Mononuclear cell (primary cell): ENCODE results near the gene PGAP6. TPM values are rescaled to one million over a fixed set of nuclear protein-coding genes. Genes with fewer than 3 reads are reported as not detected.

Experiments used
- H3K27me3 ChIP-seq: 2 replicates; pipeline ENCODE4 v1.6.0; 2011; ENCODE audit warnings: low read length, control low read depth; ENCODE audit not compliant: insufficient read depth
- H3K4me1 ChIP-seq: 2 replicates; pipeline ENCODE4 v1.5.1; 2011; ENCODE audit warnings: mild to moderate bottlenecking, low read length, control low read depth; ENCODE audit not compliant: insufficient read depth
- H3K4me3 ChIP-seq: 2 replicates; pipeline ENCODE4 v1.5.1; 2011; ENCODE audit warnings: mild to moderate bottlenecking, low read length, moderate library complexity
- H3K9me3 ChIP-seq: 2 replicates; pipeline ENCODE4 v1.5.1; 2011; ENCODE audit warnings: low read depth, mild to moderate bottlenecking, control low read depth, low read length
- total RNA-seq: library from RNA; depleted of rRNA; stranded (reverse); fragments of >200 nt; gene quantifications from one replicate; pipeline ENCODE4 v1.2.3, GENCODE V29; 2012

The PGAP6 gene
- total RNA-seq, 1 donor, result 24.8 TPM

DNA sequence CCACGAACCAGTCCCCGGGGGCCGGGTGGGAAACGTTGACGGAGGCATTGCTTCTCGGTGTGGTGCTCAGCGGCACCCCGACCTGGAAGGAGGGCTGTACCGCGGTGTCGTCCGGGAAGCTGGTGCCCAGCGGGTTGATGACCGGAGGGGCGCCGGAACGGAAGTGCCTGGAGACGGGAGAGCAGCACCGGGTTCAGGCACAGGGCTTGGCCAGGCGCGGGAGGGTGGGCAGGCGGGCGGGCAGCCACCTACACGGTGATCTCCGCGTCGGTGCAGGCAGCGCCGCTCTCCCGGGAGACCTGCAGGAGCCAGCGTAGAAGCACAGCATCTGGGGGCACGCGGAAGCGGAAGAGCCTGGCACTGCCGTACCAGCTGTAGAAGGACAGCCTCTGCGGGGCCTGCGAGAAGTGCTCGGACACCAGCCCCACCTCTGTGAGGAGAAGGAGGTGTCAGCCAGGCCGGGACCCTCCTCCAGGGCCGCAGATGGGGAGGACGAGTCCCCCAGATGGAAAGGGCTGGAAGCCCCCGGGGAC, 4.3 kb downstream of the PGAP6 start:
- Histone ChIP-seq H3K4me1 (peaks cover 20% of the 10 kb centered on the region), H3K27me3 (no peaks in the 10 kb centered on the region), H3K4me3 (no peak overlapping the region), H3K9me3 (no peaks in the 10 kb centered on the region)

DNA sequence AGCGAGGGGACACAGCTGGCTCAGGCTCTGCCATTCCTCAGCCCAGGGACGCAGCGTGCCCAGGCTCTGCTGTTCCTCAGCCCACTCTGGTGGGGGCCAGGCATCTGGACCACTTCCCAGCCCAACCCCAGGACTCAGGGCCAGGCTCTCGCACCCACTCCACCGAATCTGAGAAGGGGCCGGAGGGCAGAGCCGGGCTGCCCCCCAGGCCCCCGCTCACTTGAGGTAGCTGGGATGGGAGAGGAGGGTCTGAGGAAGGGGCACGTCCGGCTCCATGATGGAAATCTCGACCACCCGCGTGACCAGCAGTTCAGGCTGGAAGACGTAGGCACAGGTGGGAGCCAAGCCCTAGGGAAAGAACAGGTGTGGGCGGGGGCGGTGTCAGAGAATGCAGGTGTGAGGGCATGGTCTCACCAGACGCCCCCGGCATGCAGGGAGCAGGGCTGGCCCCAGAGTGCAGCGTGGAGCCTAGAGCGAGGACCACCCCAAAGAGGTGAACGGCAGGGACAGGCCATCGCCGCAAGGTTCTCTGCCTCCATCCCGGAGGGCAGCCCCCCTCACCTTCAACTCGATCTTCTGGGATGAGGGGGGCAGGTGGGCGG, 4.9 kb downstream of the PGAP6 start:
- peaks cover 18% of the 10 kb centered on the region for H3K4me1 ChIP-seq
- H3K27me3 ChIP-seq, result no peaks in the 10 kb centered on the region
- no peaks in the 10 kb centered on the region for H3K9me3 ChIP-seq
- no peak overlapping the region for H3K4me3 ChIP-seq

DNA sequence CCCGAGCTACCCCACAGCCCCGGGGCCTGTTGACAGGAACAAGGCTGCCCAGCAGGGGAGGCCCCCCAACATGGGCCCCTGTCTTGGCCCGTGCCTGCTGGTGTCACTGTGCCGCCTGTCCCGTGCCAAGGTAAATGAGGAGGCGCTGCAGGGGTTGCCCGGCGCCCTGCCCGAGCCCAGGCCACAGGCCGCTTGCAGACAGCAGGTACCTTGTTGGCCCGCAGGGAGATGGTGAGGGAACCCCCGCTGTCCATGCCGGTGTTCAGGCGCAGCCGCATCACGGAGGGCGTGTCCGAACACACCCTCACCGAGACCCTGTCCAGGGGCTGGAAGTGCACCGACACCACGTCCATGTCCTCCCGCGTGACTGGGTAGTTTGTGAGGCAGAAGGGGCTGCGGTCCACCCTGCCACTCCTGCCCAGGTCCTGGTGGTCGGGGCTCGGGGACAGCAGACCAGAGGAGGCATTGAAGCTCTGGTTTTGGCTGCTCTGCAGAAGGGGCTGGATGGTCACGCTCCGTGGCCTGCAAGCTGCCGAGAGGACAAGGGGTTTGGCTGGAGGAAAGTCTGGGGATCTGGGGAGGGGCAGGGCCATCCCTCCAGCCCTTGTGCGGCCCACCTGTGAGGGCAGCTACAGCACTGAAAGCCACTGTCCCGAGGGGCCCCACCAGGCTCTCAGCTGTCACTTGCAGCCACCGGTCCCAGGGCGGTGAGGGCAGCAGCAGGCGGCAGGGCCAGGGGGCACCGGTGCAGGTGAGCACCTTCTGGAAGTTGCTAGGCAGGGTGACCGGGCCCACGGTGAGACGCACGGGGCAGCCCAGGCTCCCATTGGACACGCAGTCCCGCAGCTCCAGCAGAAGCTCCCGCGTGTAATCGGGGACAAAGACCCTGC, 5.6 kb downstream of the PGAP6 start:
- no peak overlapping the region for H3K4me3 ChIP-seq
- H3K27me3 ChIP-seq, result no peaks in the 10 kb centered on the region
- no peaks in the 10 kb centered on the region for H3K9me3 ChIP-seq
- H3K4me1 ChIP-seq, result peaks cover 21% of the 10 kb centered on the region

DNA sequence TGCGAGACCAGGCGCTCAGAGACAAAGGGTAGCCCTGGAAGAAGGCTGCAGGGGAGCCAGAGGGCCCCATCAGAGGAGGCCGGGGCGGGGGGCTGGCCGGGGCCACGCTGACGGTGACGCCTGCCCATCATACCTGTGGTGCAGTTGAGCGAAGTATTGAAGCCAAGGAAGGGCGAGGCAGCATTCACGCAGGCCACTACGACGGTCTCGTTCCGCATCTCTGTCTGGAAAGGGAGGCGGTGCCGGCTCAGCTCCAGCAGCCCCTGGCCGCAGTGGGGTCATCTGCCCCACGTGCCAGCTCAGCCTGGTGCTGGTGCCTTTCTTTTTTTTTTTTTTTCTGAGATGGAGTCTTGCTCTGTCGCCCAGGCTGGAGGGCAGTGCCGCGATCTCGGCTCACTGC, 6.6 kb downstream of the PGAP6 start:
- H3K4me3 ChIP-seq, result no peak overlapping the region
- peaks cover 19% of the 10 kb centered on the region for H3K4me1 ChIP-seq
- no peaks in the 10 kb centered on the region for H3K27me3 ChIP-seq
- H3K9me3 ChIP-seq, result no peaks in the 10 kb centered on the region

DNA sequence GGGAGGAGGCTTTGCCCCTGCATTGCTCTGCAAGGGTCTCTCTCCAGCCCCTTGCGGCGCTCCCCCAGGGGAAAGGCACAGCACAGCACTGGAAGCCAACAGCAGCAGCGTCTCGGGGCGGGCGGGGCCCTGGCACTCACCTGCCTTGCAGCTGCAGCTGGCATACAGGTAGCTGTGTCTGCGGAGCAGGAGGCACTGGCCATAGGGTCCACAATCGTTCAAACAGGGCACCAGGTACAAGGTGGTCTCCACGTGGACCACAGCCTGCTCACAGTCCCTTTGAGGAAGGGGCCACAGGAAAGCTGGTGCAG, 7.2 kb downstream of the PGAP6 start:
- no peaks in the 10 kb centered on the region for H3K27me3 ChIP-seq
- H3K4me3 ChIP-seq, result no peak overlapping the region
- H3K4me1 ChIP-seq, result peaks cover 18% of the 10 kb centered on the region
- H3K9me3 ChIP-seq, result no peaks in the 10 kb centered on the region

DNA sequence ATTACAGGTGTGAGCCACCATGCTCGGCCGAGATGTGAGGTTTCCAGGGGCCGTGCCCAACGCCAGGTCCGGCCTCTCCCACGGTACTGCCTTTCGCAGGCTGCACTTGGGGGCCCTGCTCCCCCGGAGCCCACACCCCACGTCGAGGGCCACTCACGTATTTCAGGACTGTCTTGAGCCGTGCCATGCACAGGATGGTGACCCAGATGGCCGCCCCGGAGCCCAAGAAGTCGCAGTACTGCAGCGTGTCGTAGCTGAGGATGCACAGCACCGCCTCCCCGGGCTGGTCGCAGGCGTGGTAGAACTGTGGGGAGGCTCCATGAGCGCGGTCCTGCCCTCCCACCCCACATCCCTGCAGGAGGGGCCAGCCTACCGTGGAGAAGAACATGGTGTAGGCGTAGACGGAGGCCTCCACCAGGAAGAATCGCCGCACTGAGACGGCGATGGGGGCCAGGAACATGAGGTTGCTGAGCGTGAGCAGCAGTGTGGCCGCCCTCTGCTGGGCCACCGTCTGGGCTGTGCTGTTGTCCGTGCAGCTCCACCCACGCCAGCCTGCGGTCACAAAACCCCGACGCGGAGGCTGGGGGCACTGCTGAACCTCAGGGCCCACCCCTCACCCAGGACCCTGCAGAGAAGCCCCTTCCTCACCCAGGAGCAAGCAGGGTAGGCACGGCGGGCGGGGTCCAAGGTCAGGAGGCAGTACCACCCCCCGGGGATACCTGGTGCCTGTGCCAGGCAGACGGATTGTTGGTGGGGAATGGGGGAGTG, 7.7 kb downstream of the PGAP6 start:
- Histone ChIP-seq H3K9me3 (no peaks in the 10 kb centered on the region), H3K27me3 (no peaks in the 10 kb centered on the region), H3K4me1 (peaks cover 16% of the 10 kb centered on the region), H3K4me3 (no peak overlapping the region)

DNA sequence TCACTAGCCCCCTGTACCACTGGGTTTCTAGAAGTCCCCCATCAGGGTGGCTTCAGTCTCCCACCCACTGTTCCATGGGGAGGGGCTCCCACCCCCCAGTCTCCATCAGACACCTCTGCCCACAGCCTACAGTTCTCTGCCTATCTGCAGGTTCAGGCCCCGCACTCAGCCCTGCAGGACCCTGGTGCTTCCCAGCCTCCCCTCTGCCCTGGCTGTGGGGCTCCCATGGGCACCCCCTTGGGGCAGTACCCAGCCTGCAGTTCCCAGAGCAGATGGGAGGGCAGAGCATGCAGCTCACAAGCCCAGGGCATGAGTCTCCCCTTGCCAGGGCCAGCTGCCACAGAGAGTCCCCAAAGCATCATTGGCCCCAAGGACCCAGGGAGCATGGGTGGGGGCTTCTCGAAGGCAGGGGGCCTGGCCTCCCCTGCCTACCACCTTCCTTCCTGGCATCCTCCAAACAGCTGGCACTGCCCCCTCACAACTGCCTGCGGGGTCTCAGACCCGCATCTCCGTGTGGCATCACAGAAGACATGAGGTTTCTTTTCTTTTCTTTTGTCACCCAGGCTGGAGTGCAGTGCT, 8.7 kb downstream of the PGAP6 start:
- Histone ChIP-seq H3K4me3 (no peak overlapping the region), H3K9me3 (no peaks in the 10 kb centered on the region), H3K27me3 (no peaks in the 10 kb centered on the region), H3K4me1 (peaks cover 16% of the 10 kb centered on the region)

DNA sequence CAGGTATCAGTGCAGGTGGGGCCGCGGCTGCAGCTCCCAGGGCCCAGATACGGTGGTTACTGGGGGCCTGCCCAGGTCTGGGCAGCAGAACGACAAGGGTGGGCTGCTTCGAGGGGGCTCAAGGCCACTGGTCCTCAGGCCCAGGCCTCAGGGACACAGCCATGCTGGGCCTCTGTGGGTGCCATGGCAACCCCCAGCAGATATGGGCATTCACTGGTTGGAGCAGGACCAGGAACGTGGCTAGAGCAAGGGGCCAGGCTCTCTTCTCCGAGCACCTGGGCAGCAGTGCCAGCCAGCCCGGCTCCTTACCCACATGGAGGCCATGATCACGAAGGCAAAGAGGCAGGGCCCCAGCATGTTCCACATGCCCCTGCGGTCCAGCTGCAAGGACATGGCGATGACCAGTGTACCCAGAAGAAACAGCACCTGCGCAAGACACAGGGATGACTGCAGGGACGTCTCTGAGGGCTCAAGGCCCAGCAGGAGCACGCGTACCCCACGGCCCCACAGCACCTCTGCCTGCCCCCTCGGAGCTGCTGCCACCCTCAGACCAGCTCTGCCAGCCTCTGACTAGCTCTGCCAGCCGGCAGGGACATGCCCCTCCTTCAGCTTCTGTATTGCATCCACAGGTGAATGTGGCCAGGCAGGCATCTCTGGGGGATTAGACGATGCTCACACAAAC, 9.3 kb downstream of the PGAP6 start:
- Histone ChIP-seq H3K4me1 (peaks cover 16% of the 10 kb centered on the region), H3K27me3 (no peaks in the 10 kb centered on the region), H3K4me3 (no peak overlapping the region), H3K9me3 (no peaks in the 10 kb centered on the region)

DNA sequence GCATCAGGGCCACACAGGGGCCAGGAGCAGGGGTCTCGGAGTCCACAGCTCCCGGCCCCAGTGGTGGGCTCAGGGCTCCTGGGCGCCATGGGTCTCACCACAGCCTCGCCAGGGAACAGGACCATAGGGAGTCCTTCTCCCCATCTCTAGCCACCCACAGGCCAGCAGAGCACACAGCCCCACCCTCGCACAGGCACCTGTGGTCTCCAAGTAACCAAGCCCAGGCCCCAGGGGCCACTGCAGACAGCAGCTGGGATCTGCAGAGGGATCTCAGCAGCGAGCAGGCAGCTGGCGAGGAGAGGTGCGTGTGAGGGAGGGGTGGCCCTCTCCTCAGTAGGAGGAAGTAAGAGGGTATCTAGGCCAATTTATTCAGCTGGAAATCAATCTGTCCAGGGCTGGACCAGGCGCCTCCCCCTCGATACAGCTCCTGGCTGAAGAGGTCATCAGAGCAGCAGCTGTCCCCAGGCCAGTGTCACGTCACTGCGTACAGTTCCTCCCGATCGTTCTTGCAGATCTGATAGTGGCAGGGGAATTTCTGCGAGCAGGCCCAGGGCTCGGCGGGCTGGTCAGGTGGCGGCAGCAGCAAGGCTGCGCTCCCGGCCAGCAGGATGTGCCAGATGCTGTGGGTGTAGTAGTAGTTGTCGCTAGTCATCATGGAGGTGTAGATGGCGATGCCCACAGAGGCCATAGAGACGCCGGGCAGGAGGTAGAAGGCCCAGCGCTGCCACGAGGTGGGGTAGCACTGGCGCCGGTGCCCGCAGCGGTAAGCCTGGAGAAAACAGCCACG, 10.1 kb downstream of the PGAP6 start:
- Histone ChIP-seq H3K27me3 (no peaks in the 10 kb centered on the region), H3K9me3 (no peaks in the 10 kb centered on the region), H3K4me1 (peaks cover 16% of the 10 kb centered on the region), H3K4me3 (no peak overlapping the region)

DNA sequence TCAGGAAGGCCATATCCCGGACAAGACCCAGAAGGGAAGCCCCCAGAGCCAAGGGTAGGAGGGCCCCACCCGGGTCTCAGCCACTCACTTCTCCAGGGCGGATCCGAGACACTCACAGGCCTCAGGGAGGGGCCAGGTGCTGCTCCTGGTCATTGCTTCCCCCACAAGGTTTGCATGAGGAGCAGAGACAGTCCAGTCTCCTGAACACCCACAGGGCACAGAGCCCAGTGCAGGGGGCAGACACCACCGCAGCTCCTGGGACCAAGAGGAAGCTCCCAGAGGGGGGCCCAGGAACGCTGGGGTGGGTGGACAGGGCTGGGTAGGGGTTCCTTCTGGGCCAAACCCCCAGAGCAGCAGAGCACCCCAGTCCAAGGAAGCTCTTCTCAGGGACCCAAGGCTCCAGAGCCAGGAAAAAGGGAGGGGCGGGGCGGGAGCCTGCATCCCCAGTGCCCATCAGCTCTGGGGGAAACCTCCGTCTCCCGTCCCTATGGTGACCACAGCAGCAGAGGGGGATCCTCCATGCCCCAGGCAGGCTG, 10.7 kb downstream of the PGAP6 start:
- Histone ChIP-seq H3K4me1 (peaks cover 16% of the 10 kb centered on the region), H3K4me3 (no peak overlapping the region), H3K9me3 (no peaks in the 10 kb centered on the region), H3K27me3 (no peaks in the 10 kb centered on the region)

DNA sequence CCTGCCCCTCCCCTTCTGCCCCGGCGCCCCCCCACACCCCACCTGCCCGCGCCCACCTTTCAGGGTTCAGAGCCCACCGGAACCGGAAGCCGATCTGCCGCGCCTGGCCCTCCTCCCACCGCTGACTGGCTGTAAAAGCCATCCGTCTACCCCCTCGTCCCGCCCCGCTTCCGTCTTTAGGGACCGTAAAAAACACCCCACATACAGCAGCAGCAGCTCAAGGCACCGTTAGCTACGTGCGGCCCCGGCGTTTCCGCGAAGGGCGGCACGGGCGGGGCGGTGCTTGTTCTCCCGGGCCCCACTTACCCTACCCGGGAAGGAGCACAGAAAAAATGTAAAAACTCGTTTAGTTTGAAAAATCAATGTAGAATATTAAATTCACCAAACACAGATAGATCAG, 11.3 kb downstream of the PGAP6 start, which contains the start of gene MRPL28:
Gene MRPL28, minus strand, starts transcription at position 96 of the 400 bp plus-strand sequence. CDS start 320 bp downstream, outside the sequence.
- Histone ChIP-seq H3K4me3 (no peak within 1 kb of the TSS), H3K9me3 (no peaks in the 10 kb centered on the region), H3K27me3 (no peaks in the 10 kb centered on the region), H3K4me1 (peaks cover 16% of the 10 kb centered on the region)

DNA sequence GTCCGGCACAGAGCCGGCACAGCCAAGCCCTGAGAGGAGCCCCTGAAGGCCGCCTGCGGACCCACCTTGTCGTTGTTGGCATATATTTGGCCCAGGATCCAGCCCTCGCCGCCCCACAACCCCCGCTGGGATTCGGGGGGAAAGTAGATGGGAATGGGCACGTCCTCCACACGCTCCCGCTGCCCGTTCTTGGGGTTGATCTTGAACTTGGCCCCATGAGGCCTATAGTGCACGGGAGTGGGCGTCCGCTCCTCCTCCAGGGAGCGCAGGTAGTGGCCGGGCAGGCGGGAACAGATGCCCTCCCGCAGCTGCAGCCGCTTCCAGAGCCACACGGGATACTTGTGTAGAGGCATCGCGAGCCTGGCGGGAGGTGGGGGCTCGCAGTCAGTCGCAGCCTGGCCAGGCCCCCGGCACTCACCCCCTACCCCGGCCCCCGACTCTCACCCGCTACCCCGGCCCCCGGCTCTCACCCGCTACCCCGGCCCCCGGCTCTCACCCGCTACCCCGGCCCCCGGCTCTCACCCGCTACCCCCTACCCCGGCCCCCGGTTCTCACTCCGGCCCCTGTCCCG, 11.8 kb downstream of the PGAP6 start:
- peaks cover 16% of the 10 kb centered on the region for H3K4me1 ChIP-seq
- H3K4me3 ChIP-seq, result no peak overlapping the region
- no peaks in the 10 kb centered on the region for H3K9me3 ChIP-seq
- no peaks in the 10 kb centered on the region for H3K27me3 ChIP-seq

DNA sequence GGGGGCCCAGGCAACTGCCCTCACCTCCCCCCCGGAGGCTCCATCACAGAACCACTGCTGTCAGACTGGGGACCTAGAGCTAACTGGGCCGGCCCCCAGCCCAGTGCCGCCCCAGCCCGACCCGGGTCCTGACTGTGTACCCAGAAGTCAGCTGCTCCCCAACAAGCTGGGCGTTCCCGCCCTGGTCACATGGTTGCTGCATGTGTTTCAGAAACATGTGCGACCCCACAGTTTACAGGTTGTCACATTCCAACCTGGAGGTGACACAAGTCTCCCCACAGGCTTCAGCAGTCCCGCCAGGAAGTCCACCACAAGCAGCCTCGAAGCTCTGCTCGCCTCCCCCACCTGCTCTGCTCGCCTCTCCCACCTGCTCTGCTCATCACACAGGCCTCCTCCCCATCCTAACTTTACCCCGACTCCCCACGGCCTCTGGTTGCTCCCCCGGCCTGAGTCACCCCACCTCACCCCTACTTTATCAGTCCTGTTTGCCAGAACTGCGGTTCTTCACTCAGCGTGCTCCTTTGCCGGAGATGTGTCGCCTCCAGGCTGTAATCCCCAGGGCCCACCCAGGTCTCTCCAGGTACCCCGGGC, 12.4 kb downstream of the PGAP6 start:
- Histone ChIP-seq H3K27me3 (no peaks in the 10 kb centered on the region), H3K4me3 (no peak overlapping the region), H3K9me3 (no peaks in the 10 kb centered on the region), H3K4me1 (peaks cover 16% of the 10 kb centered on the region)
